ENCODE data around the gene DGKI.
A peak's percentile ranks its signal among the peaks of the same experiment; 100 is the strongest.

The DGKI gene

GRCh38 chr7:137846827-137847567 is at the start of gene DGKI:
TSS of gene DGKI (minus strand) at chr7:137846974.
- in situ Hi-C loops (cut with HindIII; ENCODE audit: low pct_ligation_motif_present, low sequenced_read_pairs) = no loop called here
- no peak within 1 kb of the TSS for H3K27ac ChIP-seq
- no peak for TF ChIP-seq CTCF (IDR thresholded peaks at IDR 0.05; ENCODE audit: low read depth, low read length, missing control alignments)
- H3K27me3 ChIP-seq (replicated peaks) = no peaks in the 10 kb centered on the region
- H3K36me3 ChIP-seq (replicated peaks) = peaks cover 5% of the 10 kb centered on the region
- H3K4me3 ChIP-seq (ENCODE audit: low read depth, low read length) = peak within 1 kb of the TSS; percentile 56
- DNase-seq = no peak

GRCh38 chr7:137895301-137896221 is 48.8 kb upstream of the DGKI start:
- Histone ChIP-seq H3K27me3 (replicated peaks) (no peaks in the 10 kb centered on the region), H3K27ac (no peak overlapping the region), H3K36me3 (replicated peaks) (peaks cover 84% of the 10 kb centered on the region), H3K4me3 (ENCODE audit: low read depth, low read length) (no peak overlapping the region)
- in situ Hi-C loops (cut with HindIII; ENCODE audit: low pct_ligation_motif_present, low sequenced_read_pairs) = no loop called here
- no peak for TF ChIP-seq CTCF (IDR thresholded peaks at IDR 0.05; ENCODE audit: low read depth, low read length, missing control alignments)
- no peak for DNase-seq

- in situ Hi-C loops (cut with HindIII; ENCODE audit: low pct_ligation_motif_present, low sequenced_read_pairs) = no loop called here
- no peak for DNase-seq
- no peak overlapping the region for H3K27ac ChIP-seq
- no peaks in the 10 kb centered on the region for H3K27me3 ChIP-seq (replicated peaks)
- no peak overlapping the region for H3K4me3 ChIP-seq (ENCODE audit: low read depth, low read length)
- no peak for TF ChIP-seq CTCF (IDR thresholded peaks at IDR 0.05; ENCODE audit: low read depth, low read length, missing control alignments)
- H3K36me3 ChIP-seq (replicated peaks) = peaks cover 83% of the 10 kb centered on the region
Measured at GRCh38 chr7:137893143-137893742, 46.5 kb upstream of the DGKI start.

- no peak for DNase-seq
- Histone ChIP-seq H3K4me3 (ENCODE audit: low read depth, low read length) (no peak overlapping the region), H3K36me3 (replicated peaks) (peaks cover 74% of the 10 kb centered on the region), H3K27me3 (replicated peaks) (no peaks in the 10 kb centered on the region), H3K27ac (no peak overlapping the region)
- in situ Hi-C loops (cut with HindIII; ENCODE audit: low pct_ligation_motif_present, low sequenced_read_pairs) = no loop called here
- no peak for TF ChIP-seq CTCF (IDR thresholded peaks at IDR 0.05; ENCODE audit: low read depth, low read length, missing control alignments)
Measured at GRCh38 chr7:137891016-137891655, 44.4 kb upstream of the DGKI start.

- in situ Hi-C loops (cut with HindIII; ENCODE audit: low pct_ligation_motif_present, low sequenced_read_pairs) = no loop called here
- no peaks in the 10 kb centered on the region for H3K27me3 ChIP-seq (replicated peaks)
- TF ChIP-seq CTCF (IDR thresholded peaks at IDR 0.05; ENCODE audit: low read depth, low read length, missing control alignments) = no peak
- H3K4me3 ChIP-seq (ENCODE audit: low read depth, low read length) = no peak overlapping the region
- H3K36me3 ChIP-seq (replicated peaks) = peaks cover 71% of the 10 kb centered on the region
- no peak for DNase-seq
- H3K27ac ChIP-seq = no peak overlapping the region
Measured at GRCh38 chr7:137890449-137890921, 43.7 kb upstream of the DGKI start.

Measured in brain microvascular endothelial cell (primary cell).